ENCODE data around the gene F10. TPM values are rescaled to one million over a fixed set of nuclear protein-coding genes. Genes with fewer than 3 reads are reported as not detected.

Gene F10
- total RNA-seq, 4 donors from 2014 or later, result 7.3 to 33.0 (median 20.7) TPM

- TF ChIP-seq CTCF (IDR thresholded peaks at IDR 0.05; ENCODE audit: low read depth), result no peak
Observed at GRCh38 chr13:113192279-113192678, 69.7 kb downstream of the F10 start.

DNA sequence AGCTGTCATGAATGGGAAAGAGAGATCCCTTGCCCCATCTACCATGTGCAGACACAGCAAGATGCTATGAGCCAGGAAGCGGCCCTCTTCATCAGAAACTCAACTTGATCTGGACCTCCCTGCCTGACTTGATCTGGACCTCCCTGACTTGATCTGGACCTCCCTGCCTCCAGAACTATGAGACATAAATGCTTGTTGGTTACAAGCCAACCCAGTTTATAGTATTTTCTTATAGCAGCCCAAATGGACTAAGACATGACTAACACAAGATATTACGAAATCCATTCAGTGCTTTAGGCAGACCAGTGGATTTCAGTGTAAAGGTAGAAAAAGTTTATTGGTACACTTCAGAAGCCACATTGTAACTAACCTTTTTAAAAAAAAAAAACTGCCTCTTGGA, 70.3 kb downstream of the F10 start:
- no peak for TF ChIP-seq CTCF (IDR thresholded peaks at IDR 0.05; ENCODE audit: low read depth)

DNA sequence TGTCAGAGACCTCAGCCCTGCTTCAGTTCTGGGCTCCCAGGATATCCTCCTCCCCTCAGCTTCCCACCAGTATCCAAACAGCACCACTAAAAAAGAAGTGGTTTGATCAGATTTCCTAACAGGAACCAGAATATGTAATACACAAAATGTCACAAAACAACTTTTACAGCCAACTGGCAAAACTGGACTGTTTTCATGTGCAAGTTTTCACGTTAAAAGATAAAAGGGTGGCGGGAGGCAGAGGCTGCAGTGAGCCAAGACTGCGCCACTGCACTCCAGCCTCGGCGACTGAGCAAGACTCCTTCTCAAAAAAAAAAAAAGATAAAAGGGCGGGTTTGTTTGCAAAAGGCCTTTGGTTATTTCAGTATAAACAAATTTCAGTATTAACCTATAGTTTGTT, 72.8 kb downstream of the F10 start:
- no peak for TF ChIP-seq CTCF (IDR thresholded peaks at IDR 0.05; ENCODE audit: low read depth)

DNA sequence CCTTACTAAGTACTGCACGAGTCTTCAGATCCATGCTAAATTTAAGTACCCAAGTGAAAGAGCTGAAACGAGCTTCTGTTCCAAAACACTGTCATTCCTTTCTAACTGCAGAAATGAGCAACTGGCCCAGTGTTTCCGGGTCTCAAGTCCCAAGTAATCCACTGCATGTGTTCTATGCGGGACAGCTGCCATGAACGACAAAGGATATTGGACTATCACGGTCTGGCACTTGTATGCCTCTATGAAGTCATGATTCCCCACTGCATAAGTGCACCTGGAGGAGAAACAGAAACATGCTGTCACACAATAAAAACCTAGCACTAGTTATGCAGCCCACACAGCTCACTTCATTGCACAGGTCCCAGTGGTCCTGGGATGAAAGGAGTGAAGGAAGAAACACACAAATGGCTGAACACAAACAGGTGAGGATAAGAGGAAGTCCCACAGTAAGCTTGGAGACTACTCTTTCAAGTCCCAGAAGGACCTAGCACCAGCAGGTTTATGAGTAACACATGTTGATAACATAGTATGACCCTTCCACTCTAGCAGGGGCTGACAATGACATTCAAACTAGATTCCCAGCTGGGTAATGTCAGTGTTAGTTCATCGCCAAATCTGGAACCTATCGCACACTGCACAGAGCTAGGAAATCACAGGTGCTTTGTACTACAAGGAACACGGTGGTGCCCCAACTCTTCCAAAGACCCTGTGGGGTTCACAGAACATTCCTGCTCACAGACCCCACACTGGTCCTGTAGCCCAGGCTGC, 74.6 kb downstream of the F10 start:
- no peak for TF ChIP-seq CTCF (IDR thresholded peaks at IDR 0.05; ENCODE audit: low read depth)

Small RNAs within 50 kb of the gene (small RNA-seq; reads per million reads assigned to genes)
- not detected for gene AL137002.1

Other genes starting within 250 kb of the F10 start
- gene MCF2L, start 153.6 kb upstream of the F10 start, total RNA-seq, result 100 to 1,000 TPM in 1 of 4 donors, 10 to 100 TPM in 3; 18.4 to 173 (median 57.6) TPM
- under 1 TPM in 1 of 4 donors, not detected in 3; 0.17 TPM for gene F7, start 17.0 kb upstream of the F10 start, total RNA-seq
- gene PROZ, start 35.8 kb downstream of the F10 start, total RNA-seq, result not detected
- 10 to 100 TPM; 38.4 to 61.7 (median 46.0) TPM for gene PCID2, start 85.9 kb downstream of the F10 start, total RNA-seq
- 100 to 1,000 TPM; 106 to 143 (median 122) TPM for gene CUL4A, start 86.8 kb downstream of the F10 start, total RNA-seq
- 100 to 1,000 TPM; 106 to 178 (median 125) TPM for gene LAMP1, start 174.4 kb downstream of the F10 start, total RNA-seq
- gene GRTP1, start 241.3 kb downstream of the F10 start, total RNA-seq, result 1 to 10 TPM; 2.2 to 5.8 (median 4.1) TPM

Measured in subcutaneous adipose tissue (tissue), 4 donors.